ENCODE data around the gene DNAJA3.

Gene DNAJA3

GRCh38 chr16:4403133-4403949 is 22.3 kb upstream of the DNAJA3 start:
- no peak for TF ChIP-seq CTCF (IDR thresholded peaks at IDR 0.05; ENCODE audit: insufficient read depth, low read depth, low read length, missing control alignments)
- DNase-seq (ENCODE audit: low read depth), result no peak

GRCh38 chr16:4404247-4404966 is 21.3 kb upstream of the DNAJA3 start:
- DNase-seq (ENCODE audit: low read depth), result peak; percentile 56
- H3K4me3 ChIP-seq (ENCODE audit: low read depth, low read length), result no peak overlapping the region
- peak; percentile 62 for TF ChIP-seq CTCF (IDR thresholded peaks at IDR 0.05; ENCODE audit: insufficient read depth, low read depth, low read length, missing control alignments)

More at GRCh38 chr16:4403133-4403949, 22.3 kb upstream of the DNAJA3 start:
- no peak overlapping the region for H3K4me3 ChIP-seq (ENCODE audit: low read depth, low read length)

DNA sequence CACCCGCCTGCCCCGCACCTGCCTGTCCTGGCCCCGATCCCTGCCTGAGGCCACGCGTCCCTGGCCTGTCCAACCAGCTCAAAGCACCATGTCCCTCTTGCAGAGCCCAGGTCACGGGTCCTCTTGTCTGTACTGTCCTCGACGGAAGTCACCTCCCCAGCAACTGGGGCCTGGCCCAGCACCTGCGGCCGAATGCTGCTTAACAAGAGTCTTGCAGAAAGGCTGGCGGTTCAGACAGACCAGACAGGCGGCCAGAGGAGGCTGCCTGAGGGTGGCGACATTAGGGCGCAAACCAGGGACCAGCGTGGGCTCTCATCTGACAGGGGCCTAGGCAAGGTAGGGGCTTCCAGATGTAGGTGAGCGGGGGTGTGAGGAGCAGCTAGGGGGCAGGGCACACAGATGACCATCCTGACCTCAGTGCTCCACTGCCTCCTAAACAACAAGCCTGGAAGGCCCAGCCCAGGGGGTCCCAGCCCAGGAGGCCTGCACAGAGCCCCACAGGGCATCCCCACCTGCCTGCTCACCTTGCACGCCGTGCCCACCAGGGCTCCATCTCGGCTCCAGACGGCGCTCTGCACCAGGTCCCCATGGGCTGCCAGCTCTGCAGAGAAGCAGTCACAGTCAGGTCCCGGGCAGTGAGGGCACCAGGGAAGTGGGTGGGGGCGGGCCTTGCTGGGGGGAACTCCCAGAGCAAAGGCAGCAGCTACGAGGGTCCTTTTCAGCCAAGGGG is 20.5 kb upstream of the DNAJA3 start:
- TF ChIP-seq CTCF (IDR thresholded peaks at IDR 0.05; ENCODE audit: insufficient read depth, low read depth, low read length, missing control alignments), result no peak
- DNase-seq (ENCODE audit: low read depth), result no peak
- no peak overlapping the region for H3K4me3 ChIP-seq (ENCODE audit: low read depth, low read length)

- DNase-seq (ENCODE audit: low read depth), result no peak
- TF ChIP-seq CTCF (IDR thresholded peaks at IDR 0.05; ENCODE audit: insufficient read depth, low read depth, low read length, missing control alignments), result no peak
- no peak overlapping the region for H3K4me3 ChIP-seq (ENCODE audit: low read depth, low read length)
These were observed 17.9 kb upstream of the DNAJA3 start for GRCh38 chr16:4407543-4408322.

- DNase-seq (ENCODE audit: low read depth), result no peak
- TF ChIP-seq CTCF (IDR thresholded peaks at IDR 0.05; ENCODE audit: insufficient read depth, low read depth, low read length, missing control alignments), result no peak
These were observed 17.4 kb upstream of the DNAJA3 start for GRCh38 chr16:4408323-4408690.

More at GRCh38 chr16:4408323-4408690, 17.4 kb upstream of the DNAJA3 start:
- no peak overlapping the region for H3K4me3 ChIP-seq (ENCODE audit: low read depth, low read length)

All from GM12865 (cell line).